Loucy (cell line): ENCODE results near the gene CHN2.

Source experiments
- CTCF ChIP-seq: fragments of 200-600 bp; sonication (generic); conservative IDR thresholded peaks from 2 replicates; pipeline ENCODE4 v1.5.1; 2014; ENCODE audit warnings: mild to moderate bottlenecking, antibody characterized with exemption, low read length
- EZH2phosphoT487 ChIP-seq: fragments of 200-600 bp; IDR thresholded peaks from 2 replicates; pipeline ENCODE4 v1.6.1; 2018; ENCODE audit warnings: antibody characterized with exemption, mild to moderate bottlenecking, moderate library complexity, borderline replicate concordance

GRCh38 chr7:29309041-29309854 lies 114.7 kb downstream of the CHN2 start:
- TF ChIP-seq CTCF (peak; percentile 73), EZH2phosphoT487 (no peak)
